ENCODE results near the gene TASOR2.

Gene TASOR2

DNA sequence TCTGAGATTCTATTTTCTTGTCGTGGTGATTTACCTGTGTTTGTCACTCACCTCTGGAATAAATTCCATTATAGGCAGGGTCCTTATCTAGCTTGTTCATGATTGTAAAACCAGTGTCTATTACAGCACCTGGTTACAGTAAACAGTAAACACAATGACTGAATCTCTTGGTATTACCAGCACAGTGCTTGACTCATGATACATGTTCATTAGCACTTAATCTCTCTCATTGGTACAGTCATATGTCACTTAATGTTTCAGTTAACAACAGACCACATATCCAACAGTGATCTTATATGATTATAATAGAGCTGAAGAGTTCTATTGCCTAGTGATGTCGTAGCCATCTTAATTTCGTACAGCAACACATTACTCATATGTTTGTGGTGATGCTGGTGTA, 1.6 kb upstream of the TASOR2 start:
- DNase-seq (ENCODE audit: low read depth) = no peak

DNA sequence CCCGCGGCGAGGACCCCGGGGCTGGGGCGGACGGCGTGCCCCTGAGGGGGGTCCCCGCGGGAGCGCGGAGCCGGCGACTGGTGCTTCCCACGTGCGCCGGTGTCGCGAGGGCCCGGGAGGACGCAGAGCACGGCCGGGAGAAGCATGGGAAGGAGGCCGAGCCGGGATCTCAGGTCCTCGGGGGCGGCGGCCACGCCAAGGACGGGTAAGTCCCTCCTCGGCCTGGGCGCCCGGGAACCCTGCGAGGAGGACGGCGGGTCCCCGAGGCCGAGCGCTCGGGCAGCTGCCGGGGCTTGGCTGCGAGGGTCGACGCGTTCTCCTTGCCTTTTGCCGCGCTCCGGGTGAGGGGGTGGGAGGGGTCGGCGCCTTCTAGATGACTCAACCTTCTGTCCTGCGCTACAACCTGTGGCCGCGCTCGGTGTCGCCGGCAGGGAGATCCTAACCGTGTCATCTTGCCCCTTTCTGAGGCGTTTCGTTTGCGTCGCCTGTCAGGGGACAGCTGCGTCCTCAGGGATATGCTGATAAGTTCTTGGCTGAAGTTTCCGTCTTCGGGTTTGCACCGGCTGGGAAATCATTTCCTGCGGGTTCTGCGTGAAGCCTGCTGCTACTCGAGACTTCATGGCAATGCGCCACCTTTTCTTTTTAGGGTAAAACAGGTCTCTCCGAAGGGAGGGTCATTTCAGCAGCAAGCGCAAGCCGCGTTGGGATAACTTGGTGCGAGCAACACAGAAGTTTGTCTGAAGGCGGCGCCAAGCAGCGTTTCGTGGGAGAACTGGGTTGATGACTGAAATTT, 529 bp downstream of the TASOR2 start:
- peak; percentile 28 for DNase-seq (ENCODE audit: low read depth)

GRCh38 chr10:5685764-5686240, 1.2 kb downstream of the TASOR2 start:
- DNase-seq (ENCODE audit: low read depth) = no peak

GRCh38 chr10:5688587-5688986, 3.9 kb downstream of the TASOR2 start:
- no peak for DNase-seq (ENCODE audit: low read depth)

- DNase-seq (ENCODE audit: low read depth) = no peak
These were observed 7.1 kb downstream of the TASOR2 start for GRCh38 chr10:5691786-5692185.

GRCh38 chr10:5692461-5693358, 8.1 kb downstream of the TASOR2 start:
- no peak for DNase-seq (ENCODE audit: low read depth)

GRCh38 chr10:5694573-5694972, 9.9 kb downstream of the TASOR2 start:
- DNase-seq (ENCODE audit: low read depth) = no peak

DNA sequence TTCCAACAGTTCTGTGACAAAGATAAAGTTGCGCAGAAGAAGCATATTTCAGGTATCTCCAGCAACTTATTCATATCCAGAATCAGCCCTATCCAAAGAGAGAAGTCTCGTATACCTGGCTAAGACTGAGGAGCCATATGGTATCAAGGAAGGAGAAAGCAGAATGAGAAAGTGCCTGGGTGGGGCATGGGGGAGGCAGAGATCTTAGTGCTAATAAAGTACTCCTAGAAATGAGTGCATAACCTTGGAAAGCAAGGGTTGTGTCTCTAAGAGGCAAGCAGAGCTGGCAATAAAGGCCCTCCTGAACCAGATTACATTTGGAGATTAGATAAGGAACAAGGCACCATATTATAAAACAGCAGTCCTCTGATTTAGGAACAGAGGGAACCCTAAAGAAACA, 12.7 kb downstream of the TASOR2 start:
- no peak for DNase-seq (ENCODE audit: low read depth)

DNA sequence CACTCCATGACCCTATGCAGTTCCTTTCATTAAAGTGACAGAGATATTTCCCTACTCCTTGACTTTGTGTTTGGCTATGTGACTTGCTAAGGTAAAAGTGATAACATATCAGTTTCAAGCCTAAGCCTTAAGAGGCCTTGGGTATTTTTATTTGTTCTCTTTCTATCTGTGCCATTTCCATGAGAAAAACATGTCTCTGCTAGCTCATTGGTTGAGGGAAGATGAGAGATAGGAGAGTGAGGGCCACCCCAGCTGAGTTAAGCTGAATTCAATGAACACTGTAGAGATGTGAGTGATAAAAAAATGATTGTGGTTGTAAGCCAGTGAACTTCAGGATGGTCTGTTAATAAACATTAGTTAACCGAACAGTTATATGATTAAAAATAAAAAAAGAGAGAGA, 13.4 kb downstream of the TASOR2 start:
- DNase-seq (ENCODE audit: low read depth) = no peak

GRCh38 chr10:5708356-5708755, 23.7 kb downstream of the TASOR2 start:
- DNase-seq (ENCODE audit: low read depth) = no peak

- no peak for DNase-seq (ENCODE audit: low read depth)
These were observed 25.2 kb downstream of the TASOR2 start for GRCh38 chr10:5709865-5710264.

DNA sequence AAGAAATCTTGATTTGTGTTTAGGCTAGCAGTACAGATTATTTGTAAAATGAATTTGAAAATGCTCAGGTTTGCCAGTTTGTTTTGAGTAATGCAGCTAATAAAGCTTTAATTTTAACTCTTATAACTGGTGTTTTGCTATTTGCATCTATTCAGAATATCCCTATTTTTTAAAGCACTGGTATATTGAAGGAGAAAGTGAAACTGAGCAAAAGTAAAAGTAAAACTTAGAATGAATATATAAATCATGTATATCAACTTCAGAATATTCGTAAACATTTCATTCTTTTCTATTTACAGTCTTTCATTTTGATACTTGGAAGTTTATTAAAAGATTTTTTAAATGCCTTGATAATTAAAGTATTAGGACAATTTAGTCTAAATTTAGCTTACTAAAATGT, 26.2 kb downstream of the TASOR2 start:
- DNase-seq (ENCODE audit: low read depth) = no peak

DNA sequence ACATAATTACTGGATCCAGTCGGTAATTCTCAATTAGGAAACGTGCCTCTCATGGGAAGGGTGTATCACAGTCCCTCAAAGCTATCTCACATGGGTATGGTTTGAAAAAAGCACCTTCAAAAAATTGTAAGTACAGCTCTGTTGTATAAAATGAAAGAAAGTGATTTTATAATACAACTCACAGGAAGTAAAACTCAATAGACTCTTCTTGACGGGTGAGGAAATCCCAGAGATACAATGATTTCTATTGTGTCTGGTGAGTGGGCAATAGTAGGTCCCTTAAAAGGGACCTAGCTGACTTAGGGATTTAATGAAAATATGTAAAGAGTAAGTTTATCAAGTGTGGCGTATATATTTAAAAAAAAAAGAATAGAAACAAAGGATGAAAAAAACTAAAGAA, 27.0 kb downstream of the TASOR2 start:
- no peak for DNase-seq (ENCODE audit: low read depth)

DNA sequence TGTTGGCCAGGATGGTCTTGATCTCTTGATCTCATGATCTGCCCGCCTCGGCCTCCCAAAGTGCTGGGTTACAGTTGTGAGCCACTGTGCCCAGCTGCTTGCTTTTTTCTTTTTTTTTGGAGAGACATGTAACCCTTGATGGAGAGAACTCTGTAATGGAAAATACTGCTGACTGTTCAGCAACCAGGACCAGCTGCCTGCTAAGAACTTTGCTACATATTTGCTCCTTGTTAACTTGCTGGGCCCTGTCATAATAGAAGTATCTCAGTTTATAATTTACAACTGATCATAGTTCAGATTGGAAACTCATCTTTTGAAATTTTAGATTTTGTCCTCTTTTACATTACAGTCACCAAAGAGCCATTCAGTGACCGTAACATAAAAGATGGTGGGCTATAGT, 34.9 kb downstream of the TASOR2 start:
- DNase-seq (ENCODE audit: low read depth) = no peak

- DNase-seq (ENCODE audit: low read depth) = no peak
These were observed 35.5 kb downstream of the TASOR2 start for GRCh38 chr10:5720182-5720581.

DNA sequence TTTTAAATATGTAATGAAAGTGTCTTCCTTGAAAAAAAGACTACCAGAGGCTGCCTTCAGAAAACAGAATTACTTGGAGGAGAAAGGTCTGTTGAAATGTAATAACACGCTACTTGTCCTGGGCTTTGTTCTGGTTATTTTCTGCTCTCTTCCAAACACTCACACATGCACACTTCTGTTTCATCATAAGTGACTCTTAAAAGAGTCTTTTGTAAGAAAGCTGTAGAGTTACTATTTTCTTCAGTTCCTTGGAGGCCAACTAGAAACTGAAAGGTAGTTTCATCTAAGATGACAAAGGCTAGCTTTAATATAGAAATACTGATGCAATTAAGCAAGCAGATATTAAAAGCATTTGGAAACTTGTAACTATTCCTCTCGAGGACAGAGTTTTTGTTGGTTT, 39.1 kb downstream of the TASOR2 start:
- no peak for DNase-seq (ENCODE audit: low read depth)

GRCh38 chr10:5730766-5731165, 46.1 kb downstream of the TASOR2 start:
- DNase-seq (ENCODE audit: low read depth) = no peak

DNA sequence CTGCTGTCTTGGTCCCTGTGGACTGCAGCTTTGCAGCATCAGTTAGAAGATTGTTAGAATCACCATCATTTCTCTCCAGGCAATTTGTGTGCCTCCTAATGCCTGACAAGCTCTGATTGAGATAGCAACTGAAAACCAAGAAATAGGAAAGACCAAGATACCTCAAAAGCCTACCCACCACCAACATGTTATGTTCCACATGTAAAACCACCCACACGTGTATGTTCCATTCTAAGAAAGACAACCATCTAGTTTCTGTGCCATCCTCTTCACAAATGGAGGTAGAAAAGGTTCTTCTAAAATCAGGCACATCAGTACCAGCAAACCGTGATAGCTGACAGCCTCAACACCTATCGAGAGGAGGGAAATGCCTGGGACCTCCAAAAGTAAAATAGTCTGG, 46.9 kb downstream of the TASOR2 start:
- DNase-seq (ENCODE audit: low read depth) = no peak

DNA sequence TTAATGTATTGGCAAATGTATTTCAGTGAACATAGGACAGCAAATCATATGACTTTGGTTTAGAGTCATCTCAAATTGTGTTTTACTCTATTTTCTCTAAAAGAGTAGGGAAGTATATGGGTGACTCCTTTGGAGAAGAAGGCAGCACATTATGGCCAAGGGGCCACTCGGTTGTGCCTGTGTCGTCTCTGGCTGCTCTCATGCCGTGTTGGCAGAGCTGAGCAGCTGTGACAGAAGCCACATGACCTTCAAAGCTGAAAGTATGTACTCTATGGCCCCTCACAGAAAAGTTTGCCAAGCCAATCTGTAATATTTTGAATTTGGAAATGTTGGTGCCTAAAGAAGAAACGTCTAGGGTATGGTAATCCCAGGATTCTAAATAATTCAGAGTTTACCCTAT, 47.5 kb downstream of the TASOR2 start:
- DNase-seq (ENCODE audit: low read depth) = no peak
